Activated CD4-positive, alpha-beta T cell treated with anti-CD3 and anti-CD28 coated beads, Interleukin-2, Interleukin-6, amounts not matched to agents 100 ng/mL and 50 ng/mL, durations not matched to agents 16 hours and 8 hours (primary cell): ENCODE data around the gene IL19.

ENCODE experiments used
- DNase-seq: peaks from one replicate; pipeline ENCODE4 v3.0.0-alpha.2; 2020

The IL19 gene

DNA sequence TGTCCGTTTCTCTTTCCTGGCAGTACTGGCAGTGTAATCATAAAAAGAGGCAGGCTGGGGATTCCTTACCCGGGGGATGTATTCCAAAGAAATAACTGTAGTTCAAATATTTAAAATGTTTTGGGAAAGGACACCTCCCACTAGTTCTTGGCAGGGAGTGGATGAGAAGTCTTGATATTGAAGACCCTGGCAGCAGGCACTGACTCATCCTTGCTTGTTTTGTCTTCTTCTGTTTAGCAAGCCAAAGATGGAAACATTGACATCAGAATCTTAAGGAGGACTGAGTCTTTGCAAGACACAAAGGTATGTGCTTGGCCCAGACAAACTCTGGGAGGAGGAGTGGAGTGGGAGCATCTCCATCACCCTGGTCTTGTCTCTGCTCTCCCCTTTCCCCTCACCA is 95.5 kb downstream of the IL19 start:
- no peak for DNase-seq

DNA sequence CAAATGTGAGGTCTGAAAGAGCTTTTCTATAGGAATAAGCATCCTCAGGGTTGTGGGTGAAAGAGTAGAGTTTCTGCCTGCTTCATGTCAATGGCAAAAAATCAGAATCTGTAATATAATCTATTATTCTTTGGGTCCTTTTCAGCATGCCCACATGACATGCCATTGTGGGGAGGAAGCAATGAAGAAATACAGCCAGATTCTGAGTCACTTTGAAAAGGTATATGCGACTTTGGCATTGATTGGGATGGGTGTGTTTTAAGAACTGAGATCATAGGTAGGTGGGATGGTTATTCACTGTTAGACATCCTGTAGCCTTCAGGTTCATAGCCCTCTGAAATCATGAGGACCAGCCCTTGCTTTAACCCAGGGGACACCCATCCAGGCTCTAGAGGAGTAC is 96.7 kb downstream of the IL19 start:
- DNase-seq, result no peak

DNA sequence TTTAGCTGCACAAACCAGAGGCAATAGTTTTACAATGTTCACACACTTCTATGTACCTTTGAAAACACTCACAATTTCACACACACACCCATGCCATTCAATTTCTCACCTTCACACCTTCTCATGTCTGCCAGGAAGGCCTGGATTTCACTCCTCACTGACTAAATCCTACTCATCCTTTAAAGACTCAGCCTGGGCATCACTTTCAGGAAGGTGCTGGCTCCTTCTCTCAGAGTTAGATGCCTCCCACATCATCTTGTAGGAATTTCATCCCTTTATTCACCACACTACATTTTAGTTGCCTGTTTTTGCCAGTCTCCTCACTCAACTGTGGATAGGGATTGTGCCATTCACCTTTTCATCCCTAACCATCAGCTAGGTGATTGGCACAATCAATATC is 97.1 kb downstream of the IL19 start:
- no peak for DNase-seq

DNA sequence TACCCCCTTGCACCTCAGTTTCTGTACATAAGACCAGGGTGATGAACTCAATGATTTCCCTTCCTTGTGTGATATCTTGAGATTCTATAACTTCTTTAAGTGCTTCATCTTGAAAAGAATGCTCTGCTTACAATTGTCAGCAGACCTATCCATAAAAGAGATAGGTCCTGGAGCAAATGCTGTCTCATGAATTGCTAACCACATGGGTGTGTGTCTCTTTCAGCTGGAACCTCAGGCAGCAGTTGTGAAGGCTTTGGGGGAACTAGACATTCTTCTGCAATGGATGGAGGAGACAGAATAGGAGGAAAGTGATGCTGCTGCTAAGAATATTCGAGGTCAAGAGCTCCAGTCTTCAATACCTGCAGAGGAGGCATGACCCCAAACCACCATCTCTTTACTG is 97.7 kb downstream of the IL19 start:
- DNase-seq, result no peak

DNA sequence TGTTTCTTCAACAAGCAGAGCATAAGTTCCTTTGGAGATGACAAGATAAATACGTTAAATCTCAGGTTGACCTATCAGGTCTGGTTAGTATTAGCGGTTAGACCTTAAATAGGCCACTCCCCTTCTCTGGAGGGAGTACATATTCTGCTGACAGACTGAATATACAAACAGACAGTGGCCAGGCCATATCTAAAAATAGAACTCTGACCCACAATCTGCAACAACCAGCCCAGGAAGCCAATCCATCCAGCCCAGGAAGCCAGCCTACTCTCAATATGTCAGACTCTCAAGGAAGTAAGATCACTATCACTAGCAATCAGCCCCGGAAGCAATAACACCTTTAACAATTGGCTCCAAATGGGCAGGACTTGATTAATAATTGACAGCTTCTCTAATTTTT is 101.6 kb downstream of the IL19 start:
- no peak for DNase-seq

DNA sequence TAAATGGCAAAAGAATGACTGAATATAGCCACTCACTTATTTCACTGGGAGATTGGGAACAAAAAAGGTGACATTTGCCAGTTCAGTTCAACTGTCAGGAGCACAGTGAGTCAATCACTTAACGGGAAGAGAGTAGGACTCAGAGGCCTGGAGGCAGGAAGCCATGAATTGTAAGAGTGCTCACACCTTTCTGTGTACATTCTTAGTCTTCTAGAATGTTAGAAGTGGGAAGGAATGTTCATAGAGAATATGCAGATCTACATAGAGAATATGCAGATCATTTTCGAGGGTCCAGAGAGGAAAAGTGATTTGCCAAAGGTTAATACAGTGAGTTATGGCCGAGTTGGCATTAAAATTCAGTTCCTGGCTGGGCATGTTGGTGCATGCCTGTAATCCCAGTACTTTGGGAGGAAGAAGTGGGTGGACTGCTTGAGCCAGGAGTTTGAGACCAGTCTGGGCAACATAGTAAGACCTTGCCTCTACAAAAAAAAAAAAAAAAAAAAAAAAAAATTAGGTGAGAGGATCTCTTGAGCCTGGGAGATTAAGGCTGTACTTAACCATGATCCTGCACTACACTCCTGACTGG is 103.1 kb downstream of the IL19 start:
- DNase-seq, result no peak

DNA sequence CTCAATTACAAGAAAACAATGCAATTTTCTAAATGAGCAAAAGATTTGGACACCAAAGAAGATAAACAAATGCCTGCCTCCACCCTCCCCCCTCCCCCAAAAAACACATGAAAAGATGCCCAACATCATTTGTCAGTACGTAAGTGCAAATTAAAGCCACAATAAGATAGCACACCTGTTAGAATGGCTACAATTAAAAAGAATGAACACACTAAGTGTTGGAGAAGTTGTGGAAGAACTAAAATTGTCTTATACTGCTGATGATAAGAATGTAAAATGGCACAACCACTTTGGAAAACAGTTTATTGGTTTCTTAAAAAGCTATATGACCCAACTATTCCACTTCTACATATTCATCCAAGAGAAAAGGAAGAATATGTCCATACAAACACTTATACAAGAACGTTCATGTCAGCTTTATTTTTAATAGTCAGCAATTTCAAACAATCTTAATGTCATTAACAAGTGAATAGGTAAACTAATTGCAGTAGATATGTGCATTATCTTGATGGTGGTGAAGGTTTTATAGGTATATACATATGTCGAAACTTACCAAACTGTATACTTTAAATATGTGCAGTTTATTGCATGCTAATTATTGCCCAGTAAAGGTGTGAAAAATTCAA is 105.3 kb downstream of the IL19 start:
- DNase-seq, result no peak

DNA sequence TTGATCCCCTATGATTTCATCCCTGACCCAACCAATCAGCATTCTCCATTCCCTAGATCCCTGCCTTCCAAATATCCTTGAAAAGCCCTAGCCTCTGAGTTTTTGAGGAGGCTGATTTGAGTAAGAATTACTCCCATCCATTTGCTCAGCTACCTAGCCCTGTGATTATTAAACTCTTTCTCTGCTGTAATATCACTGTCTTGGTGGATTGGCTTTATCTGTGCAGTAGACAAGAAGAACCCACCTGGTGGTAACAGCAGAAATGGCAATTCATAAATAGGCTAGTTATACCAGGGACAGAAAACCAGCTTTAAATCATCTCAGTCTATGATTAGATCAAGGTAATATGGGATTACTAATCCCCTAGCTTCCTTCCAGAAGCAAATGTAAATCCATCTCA is 107.9 kb downstream of the IL19 start:
- no peak for DNase-seq

DNA sequence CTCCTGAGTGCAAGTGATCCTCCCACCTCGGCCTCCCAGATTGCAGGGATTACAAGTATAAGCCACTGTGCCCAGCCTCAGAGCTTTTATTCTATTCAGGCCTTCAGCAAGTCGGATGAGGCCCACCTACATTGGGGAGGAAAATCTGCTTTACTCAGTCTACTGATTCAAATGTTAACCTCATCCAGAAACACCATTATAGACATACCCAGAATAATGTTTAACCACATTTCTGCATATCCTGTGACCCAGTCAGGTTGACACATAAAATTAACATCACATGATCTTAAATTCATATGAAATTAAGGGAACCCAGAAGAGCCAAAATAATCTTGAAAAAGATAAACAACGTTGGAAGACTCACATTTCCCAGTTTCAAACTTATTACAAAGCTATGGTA is 109.7 kb downstream of the IL19 start:
- no peak for DNase-seq

DNA sequence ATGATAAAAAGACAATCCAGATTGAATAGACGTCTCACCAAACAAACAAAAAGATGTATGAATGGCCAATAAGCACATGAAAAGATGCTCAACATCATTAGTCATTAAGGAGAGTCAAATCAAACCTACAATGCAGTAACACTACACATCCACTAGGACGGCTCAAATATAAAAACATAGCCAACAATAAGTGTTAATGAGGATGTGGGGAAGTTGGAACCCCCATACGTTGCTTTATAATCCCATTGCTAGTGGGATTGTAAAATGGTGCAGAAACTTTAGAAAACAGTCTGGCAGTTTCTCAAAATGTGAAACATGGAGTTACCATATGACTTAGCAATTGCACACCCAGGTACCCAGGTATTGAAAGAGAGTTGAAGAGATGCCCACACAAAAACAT is 112.0 kb downstream of the IL19 start:
- no peak for DNase-seq

DNA sequence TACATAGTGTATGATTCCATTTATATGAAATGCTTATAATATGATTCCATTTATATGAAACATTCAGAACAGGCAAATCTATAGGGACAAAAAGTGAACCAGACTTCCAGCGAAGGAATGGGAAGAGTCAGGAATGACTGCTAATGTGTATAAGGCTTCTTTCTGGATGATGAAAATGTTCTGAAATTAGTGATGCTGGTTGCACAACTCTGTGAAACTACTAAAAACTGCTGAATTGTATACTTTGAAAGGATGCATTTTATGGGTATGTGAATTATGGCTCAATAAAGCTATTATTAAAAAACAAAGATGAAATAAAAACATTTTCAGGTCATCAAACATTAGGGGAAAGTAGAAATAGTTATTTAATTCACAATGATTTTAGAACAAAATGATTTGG is 112.6 kb downstream of the IL19 start:
- DNase-seq, result no peak

DNA sequence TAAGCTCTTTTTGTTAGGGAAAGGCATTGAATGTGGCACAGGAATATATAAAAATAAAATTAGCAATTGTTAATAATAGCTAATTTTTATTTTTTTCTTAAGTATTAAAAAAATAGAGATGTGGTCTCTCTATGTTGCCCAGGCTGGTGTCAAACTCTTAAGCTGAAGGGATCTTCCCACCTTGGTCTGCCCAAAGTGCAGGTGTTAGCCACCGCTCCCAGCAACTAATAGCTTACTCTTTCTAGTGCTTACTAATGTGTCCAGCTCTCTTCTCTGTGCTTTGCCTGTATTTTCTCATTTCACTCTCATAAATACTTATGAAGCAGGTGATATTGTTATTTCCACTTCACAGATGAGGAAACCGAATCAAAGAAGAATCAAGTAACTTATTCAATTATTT is 113.3 kb downstream of the IL19 start:
- no peak for DNase-seq

DNA sequence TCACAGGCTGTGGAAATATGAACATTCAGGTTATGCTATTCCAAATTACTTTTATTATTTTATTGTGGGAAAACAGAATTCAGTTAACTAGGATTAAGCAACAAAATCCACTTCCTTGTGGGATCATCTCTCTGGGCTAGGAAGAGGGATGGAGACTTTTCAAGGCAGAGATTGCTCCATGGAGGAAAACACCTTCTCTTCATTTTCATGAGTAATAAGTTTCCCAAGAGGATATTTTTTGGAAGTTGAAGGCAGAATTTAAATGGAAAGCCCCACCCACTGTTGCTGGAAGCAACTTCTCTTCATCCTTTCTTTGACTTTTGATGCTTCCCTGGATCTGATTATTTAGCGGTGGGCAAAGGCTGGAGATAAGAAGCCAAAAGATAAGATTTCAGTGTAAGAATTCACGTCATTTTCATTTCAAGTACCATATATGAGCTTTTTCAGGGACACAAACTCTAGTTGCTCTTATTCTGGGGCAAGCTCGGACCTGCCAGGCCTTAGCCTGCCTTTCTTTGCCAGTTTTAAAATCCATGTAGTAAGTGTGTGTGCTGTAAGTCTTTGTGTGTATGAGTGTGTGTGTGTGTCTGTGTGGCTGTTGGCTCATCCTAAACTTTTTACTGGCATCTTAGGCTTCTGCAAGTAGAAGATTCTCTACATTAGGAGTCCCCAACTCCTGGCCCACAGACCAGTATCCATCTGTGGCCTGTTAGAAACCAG is 114.9 kb downstream of the IL19 start:
- DNase-seq, result no peak

DNA sequence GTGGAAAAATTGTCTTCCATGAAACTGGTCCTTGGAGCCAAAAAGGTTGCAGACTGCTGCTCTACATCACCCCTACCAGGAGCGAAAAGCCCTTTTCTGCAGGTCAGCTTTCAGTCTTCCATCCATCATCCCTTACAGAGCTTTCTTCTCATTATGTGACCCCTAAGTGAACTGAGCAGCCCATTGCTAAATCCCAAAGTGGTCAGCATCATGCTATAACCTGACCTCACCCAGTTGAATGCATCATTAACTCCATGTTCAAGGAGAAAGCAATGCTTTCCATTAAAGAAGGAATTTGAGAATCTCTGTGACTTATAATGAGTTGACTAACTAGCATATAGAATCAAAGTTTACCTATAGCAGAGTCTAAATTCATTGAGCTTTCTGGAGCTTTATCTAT is 116.3 kb downstream of the IL19 start:
- DNase-seq, result no peak

DNA sequence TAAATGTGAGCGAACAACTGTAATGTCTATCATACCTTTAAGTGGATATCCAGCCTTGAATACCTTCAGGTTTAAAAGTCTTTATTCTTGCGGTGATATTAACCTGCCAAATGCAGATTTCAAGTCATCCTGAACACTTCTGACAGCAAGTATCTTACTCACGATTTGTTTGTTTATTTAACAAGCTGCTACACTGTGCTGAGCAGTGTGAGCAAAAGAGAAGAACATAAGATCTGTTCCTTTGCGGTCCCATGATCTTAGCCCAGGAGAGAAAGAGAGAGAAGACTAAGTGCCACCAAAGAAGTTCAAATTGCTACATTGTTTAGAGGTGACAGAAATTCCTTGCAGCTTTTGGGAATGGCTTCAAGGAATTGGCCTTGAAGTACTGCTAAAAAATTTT is 117.1 kb downstream of the IL19 start:
- no peak for DNase-seq

DNA sequence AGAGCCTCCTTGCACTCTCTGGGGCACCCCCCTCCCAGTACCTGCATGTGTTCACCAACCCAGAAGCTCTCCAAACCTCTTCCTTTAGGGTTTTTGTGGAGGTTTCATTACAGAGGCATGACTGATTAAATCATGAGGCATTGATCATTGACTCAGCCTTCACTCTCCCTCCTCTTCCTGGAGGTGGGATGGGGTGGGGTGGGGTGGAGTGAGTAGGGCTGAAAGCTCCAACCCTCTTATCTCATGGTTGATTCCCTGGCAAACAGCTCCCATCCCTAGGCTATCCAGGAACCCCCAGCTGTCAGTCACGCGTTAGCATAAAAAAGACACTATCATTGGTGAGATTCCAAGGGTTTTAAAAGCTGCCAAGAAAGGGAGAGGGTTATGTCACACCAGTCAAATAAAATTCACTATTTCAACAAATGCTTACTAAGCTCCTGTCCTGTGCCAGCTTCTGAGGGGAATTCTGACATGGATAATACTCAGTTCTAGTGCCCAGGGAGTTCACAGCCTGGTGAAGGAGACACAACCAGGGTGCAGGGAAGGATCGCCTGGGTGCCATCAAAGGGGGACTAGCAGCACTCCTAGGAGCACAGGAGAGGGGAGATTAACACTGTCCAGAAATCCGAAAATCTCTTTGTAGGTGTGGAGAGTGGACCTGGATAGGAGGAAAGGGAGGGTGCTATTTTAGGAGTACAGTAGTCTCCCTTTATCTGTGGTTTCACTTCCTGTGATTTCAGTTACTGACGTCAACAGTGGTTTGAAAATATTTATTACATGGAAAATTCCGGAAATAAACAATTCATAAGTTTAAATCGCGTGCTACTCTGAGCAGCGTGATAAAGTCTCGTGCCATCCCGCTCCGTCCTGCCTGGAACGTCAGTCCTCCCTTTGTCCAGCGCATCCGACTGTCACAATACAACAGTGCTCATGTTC is 119.8 kb downstream of the IL19 start:
- no peak for DNase-seq

DNA sequence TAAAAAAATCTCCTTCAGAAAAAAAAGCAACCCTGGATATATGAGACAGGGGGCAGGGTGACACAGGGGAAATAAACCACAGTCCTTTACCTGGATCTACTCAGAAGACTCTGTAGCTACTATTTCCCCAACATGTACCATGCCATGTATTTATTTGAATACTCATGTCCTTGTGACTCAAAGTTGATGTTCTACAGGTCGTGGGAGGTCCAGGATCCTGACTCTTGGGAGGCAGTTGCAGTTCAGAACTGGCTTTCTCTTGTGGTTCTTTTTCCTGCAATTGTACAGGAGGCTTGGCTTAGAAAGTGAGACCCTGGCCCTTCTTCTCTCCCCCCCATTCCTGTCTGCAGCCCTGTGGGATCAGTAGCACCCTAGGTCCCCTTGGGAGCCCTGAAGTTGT is 120.8 kb downstream of the IL19 start:
- no peak for DNase-seq
